HepG2 (cell line): ENCODE results near the gene CCL1. TPM values are rescaled to one million over a fixed set of nuclear protein-coding genes. Genes with fewer than 3 reads are reported as not detected.

Source experiments
- ATAC-seq: fragments of 200-7000 bp; cut with Tn5 transposase; 3 replicates; pipeline ENCODE4 v1.9.1; 2020; ENCODE audit warnings: mild to moderate bottlenecking, moderate library complexity
- BruUV-seq: library from RNA; stranded (reverse); fragments of 400-500 nt; replicated peaks from 2 replicates; lab custom pipeline; 2021; lab: Mats Ljungman, UMichigan
- CTCF ChIA-PET: fragments of 300-600 bp; formaldehyde crosslinking; extraction: SDS; loops from one replicate; lab custom pipeline; 2021; ENCODE audit warnings: low total read pairs, inconsistent platforms, low intra/inter-chr PET ratio; lab: Yijun Ruan, JAX
- POLR2A ChIA-PET: fragments of 350-600 bp; sonication (Branson Sonifier 250); formaldehyde crosslinking; loops from one replicate; lab custom pipeline; 2020; ENCODE audit warnings: antibody characterized with exemption, inconsistent platforms; lab: Yijun Ruan, JAX
- DNase-seq: peaks from one replicate; pipeline ENCODE4 v3.0.0-alpha.2; 2015; ENCODE audit warnings: low spot score
- FAIRE-seq: peaks from 3 replicates; lab custom pipeline; 2011; peaks lifted over from hg19 to GRCh38; lab: Jason Lieb, UNC
- H2AFZ ChIP-seq: one replicate; pipeline ENCODE4 v1.6.1; 2011; ENCODE audit warnings: low read length, inconsistent platforms
- H3K27ac ChIP-seq: fragments of 300-600 bp; 3 replicates; pipeline ENCODE4 v1.8.0; 2011; ENCODE audit warnings: mixed run types, mild to moderate bottlenecking, mixed read lengths, low read length, inconsistent platforms; ENCODE audit not compliant: insufficient read depth; ENCODE audit errors: extremely low read length
- H3K27me3 ChIP-seq, 2 experiments: fragments of 200-600 bp in 1 of 2; 2 replicates in 1 of 2; 3 replicates in 1 of 2; pipeline versions ENCODE4 v1.6.0 to v1.8.0; 2011; ENCODE audit warnings: low read length in 2 of 2, mild to moderate bottlenecking in 2 of 2, moderate library complexity in 2 of 2, inconsistent platforms in 1 of 2; ENCODE audit not compliant: insufficient read depth in 2 of 2, control insufficient read depth in 1 of 2
- H3K36me3 ChIP-seq, 2 experiments: fragments of 200-600 bp in 1 of 2; replicated peaks in 1 of 2; 2 replicates in 1 of 2; 3 replicates in 1 of 2; pipeline versions ENCODE4 v1.5.1 to v1.8.0; 2011; ENCODE audit warnings: low read length in 2 of 2, inconsistent platforms in 1 of 2; ENCODE audit not compliant: insufficient read depth in 2 of 2, control insufficient read depth in 1 of 2
- H3K4me1 ChIP-seq: 2 replicates; pipeline ENCODE4 v1.5.1; 2012; ENCODE audit warnings: low read length, inconsistent platforms; ENCODE audit not compliant: insufficient read depth
- H3K4me2 ChIP-seq: 2 replicates; pipeline ENCODE4 v1.6.0; 2011; ENCODE audit warnings: low read depth, low read length, inconsistent platforms
- H3K4me3 ChIP-seq, 3 experiments: fragments of 200-600 bp in 1 of 3; sonication (generic), shearing (Covaris generic) in 1 of 3; replicated peaks in 1 of 3; 2 replicates each; pipeline ENCODE4 v1.5.1; 2011 to 2016; ENCODE audit warnings: low read length in 3 of 3, inconsistent platforms in 2 of 3, low read depth in 2 of 3, mild to moderate bottlenecking in 2 of 3, control low read depth in 1 of 3, mixed read lengths in 1 of 3; ENCODE audit not compliant: insufficient read depth in 1 of 3
- H3K79me2 ChIP-seq: one replicate; pipeline ENCODE4 v1.6.1; 2011; ENCODE audit warnings: low read length, inconsistent platforms; ENCODE audit not compliant: insufficient read depth
- H3K9ac ChIP-seq: 2 replicates; pipeline ENCODE4 v1.6.0; 2011; ENCODE audit warnings: mild to moderate bottlenecking, low read depth, low read length, inconsistent platforms; ENCODE audit not compliant: insufficient read depth
- H3K9me3 ChIP-seq: 2 replicates; pipeline ENCODE4 v1.5.1; 2012; ENCODE audit warnings: mild to moderate bottlenecking, low read length
- H4K20me1 ChIP-seq: 2 replicates; pipeline ENCODE4 v1.6.0; 2011; ENCODE audit warnings: inconsistent platforms, mild to moderate bottlenecking, low read length, moderate library complexity; ENCODE audit not compliant: insufficient read depth
- ERF ChIP-seq: IDR thresholded peaks from 2 replicates; pipeline ENCODE4 v1.6.1; 2018; ENCODE audit warnings: missing biosample characterization, missing genetic modification reagents
- FOXM1 ChIP-seq: sonication (generic); formaldehyde crosslinking; IDR thresholded peaks from 2 replicates; pipeline ENCODE4 v1.5.0; 2020; ENCODE audit warnings: missing genetic modification reagents
- KLF13 ChIP-seq: sonication (generic); formaldehyde crosslinking; IDR thresholded peaks from 2 replicates; pipeline ENCODE4 v1.4.0; 2020; ENCODE audit warnings: mild to moderate bottlenecking, missing genetic modification reagents
- KMT2A ChIP-seq: sonication (generic); formaldehyde crosslinking; IDR thresholded peaks from 2 replicates; pipeline ENCODE4 v1.4.0; 2020; ENCODE audit warnings: missing genetic modification reagents
- MTA3 ChIP-seq: sonication (generic); formaldehyde crosslinking; IDR thresholded peaks from 2 replicates; pipeline ENCODE4 v1.4.0; 2020; ENCODE audit warnings: missing genetic modification reagents
- SUZ12 ChIP-seq: fragments of 150-350 bp; IDR thresholded peaks from 2 replicates; pipeline ENCODE4 v1.6.1; 2014; ENCODE audit warnings: low read depth, low read length
- SYNCRIP ChIP-seq: fragments of 200-400 bp; formaldehyde crosslinking; IDR thresholded peaks from 2 replicates; pipeline ENCODE4 v1.6.1; 2018; ENCODE audit warnings: mild to moderate bottlenecking, low read depth, low read length; ENCODE audit not compliant: insufficient read depth
- ZNF256 ChIP-seq: sonication (generic); formaldehyde crosslinking; conservative IDR thresholded peaks from 2 replicates; pipeline ENCODE4 v1.4.0; 2020; ENCODE audit warnings: missing genetic modification reagents
- ZNF382 ChIP-seq: sonication (generic); formaldehyde crosslinking; IDR thresholded peaks from 2 replicates; pipeline ENCODE4 v1.5.0; 2020; ENCODE audit warnings: missing genetic modification reagents, mild to moderate bottlenecking, borderline replicate concordance
- ZNF609 ChIP-seq: sonication (generic); formaldehyde crosslinking; IDR thresholded peaks from 2 replicates; pipeline ENCODE4 v1.4.0; 2020; ENCODE audit warnings: mild to moderate bottlenecking, missing genetic modification reagents, borderline replicate concordance
- ZNF770 ChIP-seq: sonication (generic); formaldehyde crosslinking; IDR thresholded peaks from 2 replicates; pipeline ENCODE4 v1.5.0; 2020; ENCODE audit warnings: mild to moderate bottlenecking, missing genetic modification reagents
- WGBS: methylation state at CpG from one replicate; pipeline ENCODE4 v1.1.6; 2017; ENCODE audit warnings: low lambda C conversion rate; 5-methylcytosine and 5-hydroxymethylcytosine counted together
- in situ Hi-C: cut with HindIII; loops from 2 replicates; pipeline ENCODE4 v1.10.0; 2017; ENCODE audit warnings: low pct_unique_long_range_greater_than_20kb; ENCODE audit not compliant: extremely low pct_ligation_motif_present
- intact Hi-C: fragments of 100-400 bp; cut with micrococcal nuclease; formaldehyde crosslinking; loops from one replicate; pipeline ENCODE4 v1.10.0; 2022; ENCODE audit not compliant: unreplicated experiment
- polyA plus RNA-seq, 8 experiments: library from polyadenylated mRNA; depleted of rRNA in 3 of 8; stranded (reverse) in 7 of 8; unstranded in 1 of 8; fragments of >200 nt; fragmentation: Illumina TruSeq in 4 of 8; extraction: Trizol in 4 of 8; gene quantifications; 2 replicates each; pipeline versions ENCODE4 v1.2.1 to v1.2.3, GENCODE V29; 2011 to 2016; ENCODE audit warnings: low read depth in 4 of 8, missing spikeins in 1 of 8, mixed read lengths in 1 of 8; ENCODE audit not compliant: insufficient read depth in 1 of 8
- total RNA-seq, 5 experiments: library from RNA; depleted of rRNA; stranded (reverse); fragments of >200 nt; fragmentation: Illumina TruSeq; extraction: Trizol; gene quantifications; 2 replicates each; pipeline ENCODE4 v1.2.3, GENCODE V29; 2016; ENCODE audit warnings: low read depth in 1 of 5
- TF ChIP-seq, protein P1 (sequence below): sonication (generic); formaldehyde crosslinking; IDR thresholded peaks from 2 replicates; pipeline ENCODE4 v1.4.0; 2020; ENCODE audit warnings: missing genetic modification reagents
- TF ChIP-seq, protein P2 (sequence below): sonication (generic); formaldehyde crosslinking; IDR thresholded peaks from 2 replicates; pipeline ENCODE4 v1.5.0; 2020; ENCODE audit warnings: mild to moderate bottlenecking, missing genetic modification reagents

Gene CCL1
- total and polyA plus RNA-seq, 2 of the 13 experiments (the other 11 are each of a cell fraction or from before 2014, with no cell fraction given) = not detected

GRCh38 chr17:34389126-34389750 is 26.2 kb upstream of the CCL1 start:
- Histone ChIP-seq H4K20me1 (no peaks in the 10 kb centered on the region), H3K4me2 (no peak overlapping the region), H3K79me2 (no peaks in the 10 kb centered on the region), H2AFZ (no peak overlapping the region), H3K27ac (no peak overlapping the region), H3K9me3 (no peaks in the 10 kb centered on the region), H3K36me3 (no peaks in the 10 kb centered on the region), H3K4me1 (no peaks in the 10 kb centered on the region), H3K27me3 (0 out of 5 replicates have a peak, but pooled peaks cover 0 to 4% of the 10 kb centered on the region in 2 experiments), H3K4me3 (no peak overlapping the region), H3K9ac (no peak overlapping the region)
- no TSS peak for BruUV-seq
- intact Hi-C loops (no loop called here), in situ Hi-C loops (no loop called here)
- WGBS = 9% methylated on average over 6 of the region's 6 CpGs
- ChIA-PET POLR2A (no interaction called here), CTCF (no interaction called here)
- no peak for FAIRE-seq
- no peak for ATAC-seq
- DNase-seq = no peak
- TF ChIP-seq SYNCRIP (no peak), MTA3 (CRISPR knock-in tag) (no peak), ZNF382 (CRISPR knock-in tag) (no peak), KLF13 (CRISPR knock-in tag) (no peak), SUZ12 (no peak), KMT2A (CRISPR knock-in tag) (no peak), ZNF256 (CRISPR knock-in tag) (no peak), ZNF770 (CRISPR knock-in tag) (no peak), FOXM1 (no peak), ZNF609 (CRISPR knock-in tag) (no peak), ERF (CRISPR knock-in tag) (no peak)
- TF ChIP-seq, protein P1, sequence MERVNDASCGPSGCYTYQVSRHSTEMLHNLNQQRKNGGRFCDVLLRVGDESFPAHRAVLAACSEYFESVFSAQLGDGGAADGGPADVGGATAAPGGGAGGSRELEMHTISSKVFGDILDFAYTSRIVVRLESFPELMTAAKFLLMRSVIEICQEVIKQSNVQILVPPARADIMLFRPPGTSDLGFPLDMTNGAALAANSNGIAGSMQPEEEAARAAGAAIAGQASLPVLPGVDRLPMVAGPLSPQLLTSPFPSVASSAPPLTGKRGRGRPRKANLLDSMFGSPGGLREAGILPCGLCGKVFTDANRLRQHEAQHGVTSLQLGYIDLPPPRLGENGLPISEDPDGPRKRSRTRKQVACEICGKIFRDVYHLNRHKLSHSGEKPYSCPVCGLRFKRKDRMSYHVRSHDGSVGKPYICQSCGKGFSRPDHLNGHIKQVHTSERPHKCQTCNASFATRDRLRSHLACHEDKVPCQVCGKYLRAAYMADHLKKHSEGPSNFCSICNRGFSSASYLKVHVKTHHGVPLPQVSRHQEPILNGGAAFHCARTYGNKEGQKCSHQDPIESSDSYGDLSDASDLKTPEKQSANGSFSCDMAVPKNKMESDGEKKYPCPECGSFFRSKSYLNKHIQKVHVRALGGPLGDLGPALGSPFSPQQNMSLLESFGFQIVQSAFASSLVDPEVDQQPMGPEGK (CRISPR knock-in tag) = no peak
- TF ChIP-seq, protein P2, sequence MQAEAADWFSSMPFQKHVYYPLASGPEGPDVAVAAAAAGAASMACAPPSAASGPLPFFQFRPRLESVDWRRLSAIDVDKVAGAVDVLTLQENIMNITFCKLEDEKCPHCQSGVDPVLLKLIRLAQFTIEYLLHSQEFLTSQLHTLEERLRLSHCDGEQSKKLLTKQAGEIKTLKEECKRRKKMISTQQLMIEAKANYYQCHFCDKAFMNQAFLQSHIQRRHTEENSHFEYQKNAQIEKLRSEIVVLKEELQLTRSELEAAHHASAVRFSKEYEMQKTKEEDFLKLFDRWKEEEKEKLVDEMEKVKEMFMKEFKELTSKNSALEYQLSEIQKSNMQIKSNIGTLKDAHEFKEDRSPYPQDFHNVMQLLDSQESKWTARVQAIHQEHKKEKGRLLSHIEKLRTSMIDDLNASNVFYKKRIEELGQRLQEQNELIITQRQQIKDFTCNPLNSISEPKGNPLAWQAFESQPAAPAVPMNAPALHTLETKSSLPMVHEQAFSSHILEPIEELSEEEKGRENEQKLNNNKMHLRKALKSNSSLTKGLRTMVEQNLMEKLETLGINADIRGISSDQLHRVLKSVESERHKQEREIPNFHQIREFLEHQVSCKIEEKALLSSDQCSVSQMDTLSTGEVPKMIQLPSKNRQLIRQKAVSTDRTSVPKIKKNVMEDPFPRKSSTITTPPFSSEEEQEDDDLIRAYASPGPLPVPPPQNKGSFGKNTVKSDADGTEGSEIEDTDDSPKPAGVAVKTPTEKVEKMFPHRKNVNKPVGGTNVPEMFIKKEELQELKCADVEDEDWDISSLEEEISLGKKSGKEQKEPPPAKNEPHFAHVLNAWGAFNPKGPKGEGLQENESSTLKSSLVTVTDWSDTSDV (CRISPR knock-in tag) = no peak
